ENCODE data around the gene ARHGEF4. TPM values are rescaled to one million over a fixed set of nuclear protein-coding genes. Genes with fewer than 3 reads are reported as not detected.
A peak's percentile ranks its signal among the peaks of the same experiment; 100 is the strongest.

ARHGEF4 gene
- total and polyA plus RNA-seq, 10 of the 15 experiments (the other 5 are each of a cell fraction or from before 2014, with no cell fraction given): 0.02 to 0.24 (median 0.16) TPM; not detected in 6

GRCh38 chr2:130807659-130808385 is 28.9 kb upstream of the ARHGEF4 start:
- Histone ChIP-seq H3K4me1 (ENCODE audit: control insufficient read depth, insufficient read depth, low read length) (no peaks in the 10 kb centered on the region), H3K4me2 (ENCODE audit: control insufficient read depth, insufficient read depth) (no peak overlapping the region), H3K27ac (ENCODE audit: control insufficient read depth, insufficient read depth) (no peak overlapping the region), H3K79me2 (ENCODE audit: control insufficient read depth, insufficient read depth, low read length) (no peaks in the 10 kb centered on the region), H2AFZ (ENCODE audit: control insufficient read depth, low read depth, low read length) (no peak overlapping the region), H3K4me3 (no peak overlapping the region), H3K36me3 (ENCODE audit: control insufficient read depth in 2 of 2, insufficient read depth in 2 of 2, low read length in 1 of 2) (no peaks in the 10 kb centered on the region), H3K27me3 (replicated peaks in 1 of 2; ENCODE audit: control insufficient read depth in 2 of 2, insufficient read depth in 2 of 2, low read length in 1 of 2) (no peaks in the 10 kb centered on the region), H3K9ac (ENCODE audit: control insufficient read depth, insufficient read depth, low read length) (no peak overlapping the region), H3K9me3 (replicated peaks; ENCODE audit: control insufficient read depth, insufficient read depth, low read length) (no peaks in the 10 kb centered on the region), H4K20me1 (ENCODE audit: control insufficient read depth, insufficient read depth) (no peaks in the 10 kb centered on the region)
- in situ Hi-C loops (cut with MboI) (no loop called here), intact Hi-C loops (cut with micrococcal nuclease; ENCODE audit: unreplicated experiment) (no loop called here)
- ChIA-PET POLR2A (no interaction called here), CTCF (no interaction called here), SMC1A (ENCODE audit: uncharacterized antibody, unreplicated experiment) (no interaction called here), RAD21 (ENCODE audit: unreplicated experiment) (no interaction called here)
- DNase-seq (ENCODE audit: low read depth, low spot score) (no peak), ATAC-seq (peak; percentile 22; the same call in 2 of the 3 replicates), FAIRE-seq (no peak)
- TF ChIP-seq GABPA (IDR thresholded peaks at IDR 0.05; ENCODE audit: low read depth) (no peak), RCOR1 (conservative IDR thresholded peaks at IDR 0.05; ENCODE audit: low read depth, low read length) (no peak)
- BruUV-seq (replicated peaks): no TSS peak
- WGBS (ENCODE audit: insufficient coverage, insufficient replicate concordance, low lambda C conversion rate, missing lambda C conversion rate): 34% methylated on average over 14 of the region's 14 CpGs

GRCh38 chr2:130808482-130809268 is 28.0 kb upstream of the ARHGEF4 start:
- ChIA-PET RAD21 (ENCODE audit: unreplicated experiment) (no interaction called here), CTCF (interaction anchor here (2.1 kb wide), 1 partner anchor 16 kb away, joined by 6 read pairs; no protein-coding TSS in a partner anchor), POLR2A (no interaction called here), SMC1A (ENCODE audit: uncharacterized antibody, unreplicated experiment) (interaction anchor here (4.7 kb wide), 1 partner anchor 14 kb away, joined by 20 read pairs; no protein-coding TSS in a partner anchor)
- TF ChIP-seq NFIC (IDR thresholded peaks at IDR 0.05; ENCODE audit: low read depth, low read length) (no peak), BMI1 (IDR thresholded peaks at IDR 0.05; ENCODE audit: borderline replicate concordance) (no peak), SPI1 (IDR thresholded peaks at IDR 0.05; ENCODE audit: borderline replicate concordance, insufficient read depth, low read depth, low read length) (peak; percentile 33; the same call in 1 of the 2 replicates), DPF2 (IDR thresholded peaks at IDR 0.05) (no peak)
- H3K79me2 ChIP-seq (ENCODE audit: control insufficient read depth, insufficient read depth, low read length): no peaks in the 10 kb centered on the region
- H3K9me3 ChIP-seq (replicated peaks; ENCODE audit: control insufficient read depth, insufficient read depth, low read length): no peaks in the 10 kb centered on the region
- no peak overlapping the region for H3K9ac ChIP-seq (ENCODE audit: control insufficient read depth, insufficient read depth, low read length)
- BruUV-seq (replicated peaks): no TSS peak
- H3K36me3 ChIP-seq (ENCODE audit: control insufficient read depth in 2 of 2, insufficient read depth in 2 of 2, low read length in 1 of 2): no peaks in the 10 kb centered on the region
- FAIRE-seq: no peak
- intact Hi-C loops (cut with micrococcal nuclease; ENCODE audit: unreplicated experiment) (no loop called here), in situ Hi-C loops (cut with MboI) (no loop called here)
- no peak for ATAC-seq
- no peak overlapping the region for H3K4me3 ChIP-seq
- no peak for DNase-seq (ENCODE audit: low read depth, low spot score)
- no peak overlapping the region for H2AFZ ChIP-seq (ENCODE audit: control insufficient read depth, low read depth, low read length)
- no peak overlapping the region for H3K27ac ChIP-seq (ENCODE audit: control insufficient read depth, insufficient read depth)
- no peak overlapping the region for H3K4me2 ChIP-seq (ENCODE audit: control insufficient read depth, insufficient read depth)
- no peaks in the 10 kb centered on the region for H3K27me3 ChIP-seq (replicated peaks in 1 of 2; ENCODE audit: control insufficient read depth in 2 of 2, insufficient read depth in 2 of 2, low read length in 1 of 2)
- 50% methylated on average over 12 of the region's 12 CpGs for WGBS (ENCODE audit: insufficient coverage, insufficient replicate concordance, low lambda C conversion rate, missing lambda C conversion rate)
- no peaks in the 10 kb centered on the region for H4K20me1 ChIP-seq (ENCODE audit: control insufficient read depth, insufficient read depth)
- no peaks in the 10 kb centered on the region for H3K4me1 ChIP-seq (ENCODE audit: control insufficient read depth, insufficient read depth, low read length)
